Suprapubic skin (tissue), 3 donors: ENCODE measurements around the gene ECE1.

Experiments used
- CTCF ChIP-seq, 2 donors: fragments of 200-600 bp in 1 of 2; fragments of 450-650 bp in 1 of 2; sonication (generic) in 1 of 2; IDR thresholded peaks; one replicate each; pipeline ENCODE4 v1.5.1; 2016 to 2019; ENCODE audit warnings: antibody characterized with exemption in 2 of 2, mild to moderate bottlenecking in 1 of 2, moderate library complexity in 1 of 2
- POLR2A ChIP-seq, 2 donors: fragments of 450-650 bp; IDR thresholded peaks; one replicate each; pipeline ENCODE4 v1.6.1; 2017; ENCODE audit warnings: antibody characterized with exemption in 2 of 2, mild to moderate bottlenecking in 2 of 2, moderate library complexity in 2 of 2

DNA sequence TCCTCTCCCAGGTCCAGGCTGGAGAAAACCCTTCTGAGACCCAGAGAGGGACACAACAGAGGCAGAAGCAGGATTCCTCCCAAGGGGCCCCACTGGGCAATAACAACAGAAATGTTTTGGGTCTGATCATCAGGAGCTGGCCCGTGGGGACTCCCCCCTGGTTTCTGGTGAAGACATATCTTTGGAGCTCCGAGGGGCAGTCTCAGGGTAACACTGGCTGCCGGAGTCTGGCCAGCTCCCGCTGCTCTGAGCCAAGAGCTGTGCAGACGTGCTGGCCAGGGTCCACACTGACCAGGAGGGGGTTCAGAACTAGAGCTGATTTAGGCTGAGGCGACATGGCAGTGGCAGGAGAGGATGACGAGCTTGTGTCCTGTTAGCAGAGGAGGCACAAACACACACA lies 13.1 kb downstream of the ECE1 start:
- no peak for TF ChIP-seq CTCF (IDR thresholded peaks at IDR 0.05)
- TF ChIP-seq POLR2A (IDR thresholded peaks at IDR 0.05), result no peak
